HepG2 (cell line): ENCODE results near the gene AK3. TPM values are rescaled to one million over a fixed set of nuclear protein-coding genes. Genes with fewer than 3 reads are reported as not detected.

Experiments
- MYNN ChIP-seq: sonication (generic); formaldehyde crosslinking; IDR thresholded peaks from 2 replicates; pipeline ENCODE4 v1.4.0; 2020; ENCODE audit warnings: mild to moderate bottlenecking, low read depth, missing genetic modification reagents
- PBX3 ChIP-seq: sonication (generic); formaldehyde crosslinking; IDR thresholded peaks from 2 replicates; pipeline ENCODE4 v1.8.1; 2023; ENCODE audit warnings: missing genetic modification reagents, inconsistent platforms, borderline replicate concordance
- SP4 ChIP-seq: sonication (generic); formaldehyde crosslinking; IDR thresholded peaks from 2 replicates; pipeline ENCODE4 v1.8.1; 2023; ENCODE audit warnings: mild to moderate bottlenecking, missing genetic modification reagents
- ZFP62 ChIP-seq: sonication (generic); formaldehyde crosslinking; IDR thresholded peaks from 2 replicates; pipeline ENCODE4 v1.4.0; 2020; ENCODE audit warnings: missing genetic modification reagents
- ZNF124 ChIP-seq: sonication (generic); formaldehyde crosslinking; IDR thresholded peaks from 2 replicates; pipeline ENCODE4 v1.4.0; 2020; ENCODE audit warnings: missing genetic modification reagents
- ZNF280D ChIP-seq: sonication (generic); formaldehyde crosslinking; IDR thresholded peaks from 2 replicates; pipeline ENCODE4 v1.5.1; 2020; ENCODE audit warnings: mild to moderate bottlenecking, missing genetic modification reagents
- ZNF431 ChIP-seq: sonication (generic); formaldehyde crosslinking; IDR thresholded peaks from 2 replicates; pipeline ENCODE4 v1.9.0; 2022; ENCODE audit warnings: missing genetic modification reagents, low read depth, mild to moderate bottlenecking, borderline replicate concordance
- ZNF709 ChIP-seq: sonication (generic); formaldehyde crosslinking; IDR thresholded peaks from 2 replicates; pipeline ENCODE4 v1.5.0; 2020; ENCODE audit warnings: mild to moderate bottlenecking, missing genetic modification reagents
- ZNF781 ChIP-seq: sonication (generic); formaldehyde crosslinking; IDR thresholded peaks from 2 replicates; pipeline ENCODE4 v1.5.1; 2020; ENCODE audit warnings: borderline replicate concordance, mild to moderate bottlenecking, missing genetic modification reagents; ENCODE audit errors: not compliant biosample characterization
- polyA plus RNA-seq, 8 experiments: library from polyadenylated mRNA; depleted of rRNA in 3 of 8; stranded (reverse) in 7 of 8; unstranded in 1 of 8; fragments of >200 nt; fragmentation: Illumina TruSeq in 4 of 8; extraction: Trizol in 4 of 8; gene quantifications; 2 replicates each; pipeline versions ENCODE4 v1.2.1 to v1.2.3, GENCODE V29; 2011 to 2016; ENCODE audit warnings: low read depth in 4 of 8, missing spikeins in 1 of 8, mixed read lengths in 1 of 8; ENCODE audit not compliant: insufficient read depth in 1 of 8
- total RNA-seq, 5 experiments: library from RNA; depleted of rRNA; stranded (reverse); fragments of >200 nt; fragmentation: Illumina TruSeq; extraction: Trizol; gene quantifications; 2 replicates each; pipeline ENCODE4 v1.2.3, GENCODE V29; 2016; ENCODE audit warnings: low read depth in 1 of 5
- TF ChIP-seq, protein P1 (sequence below): sonication (generic); formaldehyde crosslinking; IDR thresholded peaks from 2 replicates; pipeline ENCODE4 v1.5.0; 2020; ENCODE audit warnings: missing genetic modification reagents
- TF ChIP-seq, protein P2 (sequence below): sonication (generic); formaldehyde crosslinking; IDR thresholded peaks from 2 replicates; pipeline ENCODE4 v1.5.1; 2020; ENCODE audit warnings: missing genetic modification reagents, mild to moderate bottlenecking, borderline replicate concordance
- TF ChIP-seq, protein P3 (sequence below): sonication (generic); formaldehyde crosslinking; IDR thresholded peaks from 2 replicates; pipeline ENCODE4 v1.4.0; 2020; ENCODE audit warnings: mild to moderate bottlenecking, missing genetic modification reagents
- TF ChIP-seq, protein P4 (sequence below): IDR thresholded peaks from 2 replicates; pipeline ENCODE4 v1.6.1; 2016; ENCODE audit warnings: missing compliant biosample characterization, missing genetic modification reagents, borderline replicate concordance

The AK3 gene
- total and polyA plus RNA-seq, 2 of the 13 experiments (the other 11 are each of a cell fraction or from before 2014, with no cell fraction given): 76.8 to 109 TPM

- TF ChIP-seq ZNF124 (CRISPR knock-in tag) (peak; percentile 84; the same call in 1 of the 2 replicates), ZNF280D (CRISPR knock-in tag) (peak; percentile 68; the same call in 1 of the 2 replicates), MYNN (CRISPR knock-in tag) (no peak; the same call in 1 of the 2 replicates), ZNF431 (peak; percentile 41; the same call in 1 of the 2 replicates), ZFP62 (CRISPR knock-in tag) (0 out of 2 replicates have a peak, but pooled peaks have one; percentile 28), ZNF709 (CRISPR knock-in tag) (peak; percentile 90), PBX3 (CRISPR knock-in tag) (no peak), ZNF781 (CRISPR knock-in tag) (peak; percentile 61), SP4 (CRISPR knock-in tag) (peak; percentile 72)
- TF ChIP-seq, protein P1, sequence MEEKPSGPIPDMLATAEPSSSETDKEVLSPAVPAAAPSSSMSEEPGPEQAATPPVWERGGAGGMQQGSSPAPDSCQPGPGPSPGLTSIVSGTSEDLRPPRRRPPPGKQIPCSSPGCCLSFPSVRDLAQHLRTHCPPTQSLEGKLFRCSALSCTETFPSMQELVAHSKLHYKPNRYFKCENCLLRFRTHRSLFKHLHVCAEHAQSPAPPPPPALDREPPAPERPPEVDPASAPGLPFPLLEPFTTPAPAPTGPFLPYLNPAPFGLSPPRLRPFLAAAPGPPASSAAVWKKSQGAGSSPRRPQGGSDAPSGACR (CRISPR knock-in tag): no peak; the same call in 1 of the 2 replicates
- TF ChIP-seq, protein P2, sequence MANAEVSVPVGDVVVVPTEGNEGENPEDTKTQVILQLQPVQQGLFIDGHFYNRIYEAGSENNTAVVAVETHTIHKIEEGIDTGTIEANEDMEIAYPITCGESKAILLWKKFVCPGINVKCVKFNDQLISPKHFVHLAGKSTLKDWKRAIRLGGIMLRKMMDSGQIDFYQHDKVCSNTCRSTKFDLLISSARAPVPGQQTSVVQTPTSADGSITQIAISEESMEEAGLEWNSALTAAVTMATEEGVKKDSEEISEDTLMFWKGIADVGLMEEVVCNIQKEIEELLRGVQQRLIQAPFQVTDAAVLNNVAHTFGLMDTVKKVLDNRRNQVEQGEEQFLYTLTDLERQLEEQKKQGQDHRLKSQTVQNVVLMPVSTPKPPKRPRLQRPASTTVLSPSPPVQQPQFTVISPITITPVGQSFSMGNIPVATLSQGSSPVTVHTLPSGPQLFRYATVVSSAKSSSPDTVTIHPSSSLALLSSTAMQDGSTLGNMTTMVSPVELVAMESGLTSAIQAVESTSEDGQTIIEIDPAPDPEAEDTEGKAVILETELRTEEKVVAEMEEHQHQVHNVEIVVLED: peak; percentile 93
- TF ChIP-seq, protein P3, sequence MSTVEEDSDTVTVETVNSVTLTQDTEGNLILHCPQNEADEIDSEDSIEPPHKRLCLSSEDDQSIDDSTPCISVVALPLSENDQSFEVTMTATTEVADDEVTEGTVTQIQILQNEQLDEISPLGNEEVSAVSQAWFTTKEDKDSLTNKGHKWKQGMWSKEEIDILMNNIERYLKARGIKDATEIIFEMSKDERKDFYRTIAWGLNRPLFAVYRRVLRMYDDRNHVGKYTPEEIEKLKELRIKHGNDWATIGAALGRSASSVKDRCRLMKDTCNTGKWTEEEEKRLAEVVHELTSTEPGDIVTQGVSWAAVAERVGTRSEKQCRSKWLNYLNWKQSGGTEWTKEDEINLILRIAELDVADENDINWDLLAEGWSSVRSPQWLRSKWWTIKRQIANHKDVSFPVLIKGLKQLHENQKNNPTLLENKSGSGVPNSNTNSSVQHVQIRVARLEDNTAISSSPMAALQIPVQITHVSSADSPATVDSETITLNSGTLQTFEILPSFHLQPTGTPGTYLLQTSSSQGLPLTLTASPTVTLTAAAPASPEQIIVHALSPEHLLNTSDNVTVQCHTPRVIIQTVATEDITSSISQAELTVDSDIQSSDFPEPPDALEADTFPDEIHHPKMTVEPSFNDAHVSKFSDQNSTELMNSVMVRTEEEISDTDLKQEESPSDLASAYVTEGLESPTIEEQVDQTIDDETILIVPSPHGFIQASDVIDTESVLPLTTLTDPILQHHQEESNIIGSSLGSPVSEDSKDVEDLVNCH (CRISPR knock-in tag): no peak
- TF ChIP-seq, protein P4, sequence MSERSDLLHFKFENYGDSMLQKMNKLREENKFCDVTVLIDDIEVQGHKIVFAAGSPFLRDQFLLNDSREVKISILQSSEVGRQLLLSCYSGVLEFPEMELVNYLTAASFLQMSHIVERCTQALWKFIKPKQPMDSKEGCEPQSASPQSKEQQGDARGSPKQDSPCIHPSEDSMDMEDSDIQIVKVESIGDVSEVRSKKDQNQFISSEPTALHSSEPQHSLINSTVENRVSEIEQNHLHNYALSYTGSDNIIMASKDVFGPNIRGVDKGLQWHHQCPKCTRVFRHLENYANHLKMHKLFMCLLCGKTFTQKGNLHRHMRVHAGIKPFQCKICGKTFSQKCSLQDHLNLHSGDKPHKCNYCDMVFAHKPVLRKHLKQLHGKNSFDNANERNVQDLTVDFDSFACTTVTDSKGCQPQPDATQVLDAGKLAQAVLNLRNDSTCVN (CRISPR knock-in tag): peak; percentile 77
These were observed 61.5 kb downstream of the AK3 start, which contains the start of gene CDC37L1 (continued) for GRCh38 chr9:4679268-4680172.
